LNCAP (cell line): ENCODE data around the gene DCUN1D2.

Experiments
- CTCF ChIP-seq: fragments of 450-650 bp; IDR thresholded peaks from 2 replicates; pipeline ENCODE4 v1.5.1; 2017; ENCODE audit warnings: mild to moderate bottlenecking

Gene DCUN1D2

DNA sequence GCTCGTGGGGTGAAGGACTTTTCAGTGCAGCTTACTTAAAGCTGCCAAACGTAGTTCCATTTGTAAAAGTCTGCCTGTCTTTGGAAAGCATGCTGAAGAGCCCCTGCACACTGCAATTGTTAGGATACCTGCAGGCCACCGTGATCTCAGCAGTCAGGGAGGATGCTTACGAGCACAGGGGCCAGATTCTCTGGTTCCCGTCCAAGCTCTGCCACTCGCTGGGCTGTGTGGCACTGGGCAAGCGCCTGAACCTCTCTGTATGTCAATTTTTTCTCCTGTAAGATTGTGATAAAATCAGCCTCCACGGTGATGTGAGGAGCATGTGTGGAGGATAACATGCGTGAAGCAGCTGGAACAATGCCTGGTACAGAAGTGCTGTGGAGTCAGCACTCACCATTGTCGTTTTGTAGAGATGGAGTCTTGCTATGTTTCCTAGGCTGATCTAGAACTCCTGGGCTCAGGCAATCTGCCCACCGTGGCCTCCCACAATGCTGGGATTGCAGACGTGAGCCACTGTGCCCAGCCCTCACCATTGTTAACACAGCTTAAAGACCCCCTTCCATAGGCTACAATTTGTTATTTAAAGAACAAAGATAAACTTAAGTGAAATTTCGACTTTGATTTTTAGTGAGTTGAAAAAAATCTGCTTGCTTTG, 40.7 kb downstream of the DCUN1D2 start:
- TF ChIP-seq CTCF = no peak

DNA sequence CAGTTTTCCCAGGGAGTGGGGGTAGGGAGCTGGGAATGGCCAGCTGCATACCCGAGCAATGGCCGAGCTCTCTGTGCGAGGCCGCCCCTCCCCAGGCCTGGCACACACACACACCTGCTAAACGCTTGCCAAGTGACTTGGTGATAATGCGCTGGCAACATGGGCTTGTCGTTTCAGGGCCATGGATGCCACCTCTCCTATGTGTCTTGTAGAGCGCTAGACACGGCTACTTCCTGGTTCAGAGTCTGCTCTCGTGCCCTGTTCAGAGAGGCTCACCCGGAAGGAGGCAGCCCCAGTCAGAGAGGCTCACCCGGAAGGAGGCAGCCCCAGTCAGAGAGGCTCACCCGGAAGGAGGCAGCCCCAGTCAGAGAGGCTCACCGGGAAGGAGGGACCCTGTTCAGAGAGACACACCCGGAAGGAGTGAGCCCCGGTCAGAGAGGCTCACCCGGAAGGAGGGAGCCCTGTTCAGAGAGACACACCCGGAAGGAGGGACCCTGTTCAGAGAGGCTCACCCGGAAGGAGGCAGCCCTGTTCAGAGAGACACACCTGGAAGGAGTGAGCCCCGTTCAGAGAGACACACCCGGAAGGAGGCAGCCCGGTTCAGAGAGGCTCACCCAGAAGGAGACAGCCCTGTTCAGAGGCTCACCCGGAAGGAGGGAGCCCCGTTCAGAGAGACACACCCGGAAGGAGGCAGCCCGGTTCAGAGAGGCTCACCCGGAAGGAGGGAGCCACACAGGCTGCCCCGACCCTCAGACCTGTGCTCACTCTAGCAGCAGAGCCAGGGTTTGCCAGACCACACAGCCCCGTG, 41.4 kb downstream of the DCUN1D2 start:
- no peak for TF ChIP-seq CTCF

DNA sequence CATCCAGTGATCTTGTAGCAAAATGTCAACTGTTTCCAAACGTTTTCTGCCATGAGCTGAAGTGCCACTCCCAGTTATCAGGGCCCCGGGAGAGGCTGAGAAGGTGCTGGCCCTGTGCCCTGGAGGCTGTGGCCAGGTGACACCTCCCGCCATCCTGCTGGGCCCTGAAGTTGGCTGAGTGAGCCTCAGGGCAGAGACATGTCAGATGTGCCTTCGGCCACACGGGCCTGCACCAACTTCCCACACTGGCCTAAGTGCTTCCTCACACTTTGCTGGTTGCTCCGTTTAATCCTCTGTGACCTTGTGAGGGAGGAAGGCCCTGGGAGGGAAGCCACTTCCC, 42.0 kb downstream of the DCUN1D2 start:
- no peak for TF ChIP-seq CTCF

DNA sequence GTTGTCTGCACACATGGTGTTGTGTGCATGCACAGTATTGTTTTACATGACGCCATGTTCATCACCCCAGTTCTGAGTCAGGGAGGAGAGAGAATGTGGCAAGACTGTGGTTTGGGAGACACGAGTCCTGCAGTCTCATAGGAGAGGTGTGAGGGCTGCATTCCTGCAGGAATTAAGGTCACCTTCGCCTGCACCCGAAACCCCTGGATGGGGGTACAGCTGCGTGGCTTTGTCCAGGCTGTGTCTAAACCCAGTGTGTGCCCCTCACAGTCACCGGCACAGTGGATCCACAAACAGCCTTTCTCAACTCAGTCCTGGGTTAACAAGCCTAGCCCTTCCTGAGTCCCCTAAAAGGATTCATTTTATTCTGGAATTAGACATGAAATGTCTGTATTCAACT, 42.9 kb downstream of the DCUN1D2 start:
- no peak for TF ChIP-seq CTCF

- no peak for TF ChIP-seq CTCF
Measured at GRCh38 chr13:113446488-113446854, 44.0 kb downstream of the DCUN1D2 start.

DNA sequence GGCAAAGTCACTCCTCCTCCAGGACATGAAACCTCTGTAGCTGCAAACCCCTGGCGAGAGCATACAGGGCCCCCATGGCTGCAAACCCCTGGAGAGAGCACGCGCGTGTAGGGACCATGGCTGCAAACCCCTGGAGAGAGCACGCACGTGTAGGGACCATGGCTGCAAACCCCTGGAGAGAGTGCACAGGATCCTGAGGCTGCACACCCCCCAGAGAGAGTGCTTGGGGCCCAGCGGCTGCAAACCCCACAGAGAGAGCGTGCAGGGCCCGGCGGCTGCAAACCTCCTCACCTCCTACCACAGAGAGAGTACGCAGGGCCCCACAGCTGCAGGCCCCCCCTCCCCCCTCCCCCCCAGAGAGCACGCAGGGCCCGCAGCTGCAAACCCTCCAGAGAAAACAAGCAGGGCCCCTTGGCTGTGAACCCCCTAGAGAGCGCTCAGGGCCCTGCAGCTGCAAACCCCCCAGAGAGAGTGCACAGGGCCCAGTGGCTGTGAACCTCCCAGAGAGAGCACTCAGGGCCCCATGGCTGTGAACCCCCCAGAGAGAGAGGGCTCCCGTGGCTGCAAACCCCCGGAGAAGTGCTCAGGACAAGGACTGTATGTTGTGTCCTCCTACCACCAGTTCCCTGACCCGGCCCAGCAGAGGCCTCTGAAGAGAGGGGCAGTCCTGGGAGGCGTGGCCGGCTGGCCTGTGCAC, 44.6 kb downstream of the DCUN1D2 start:
- no peak for TF ChIP-seq CTCF

GRCh38 chr13:113443991-113444390, 46.5 kb downstream of the DCUN1D2 start:
- TF ChIP-seq CTCF = no peak
